Bronchial epithelial cell (primary cell): ENCODE results near the gene FBF1. TPM values are rescaled to one million over a fixed set of nuclear protein-coding genes. Genes with fewer than 3 reads are reported as not detected.

Source experiments
- DNase-seq: peaks from one replicate; pipeline ENCODE4 v3.0.0-alpha.2; 2010; ENCODE audit warnings: low read depth
- FAIRE-seq: peaks from 2 replicates; lab custom pipeline; 2011; peaks lifted over from hg19 to GRCh38; lab: Jason Lieb, UNC
- H3K27me3 ChIP-seq: 2 replicates; pipeline ENCODE4 v1.5.1; 2011; ENCODE audit warnings: low read length; ENCODE audit not compliant: control insufficient read depth, insufficient read depth
- H3K36me3 ChIP-seq: 2 replicates; pipeline ENCODE4 v1.5.1; 2011; ENCODE audit warnings: low read length; ENCODE audit not compliant: control insufficient read depth, insufficient read depth
- H3K4me3 ChIP-seq: 2 replicates; pipeline ENCODE4 v1.5.1; 2011; ENCODE audit warnings: mild to moderate bottlenecking, low read depth, low read length, control low read depth
- total RNA-seq: library from RNA; depleted of rRNA; stranded (reverse); fragments of >200 nt; gene quantifications from 2 replicates; pipeline ENCODE4 v1.2.1, GENCODE V29; 2014
- TF ChIP-seq, protein P1 (sequence below): IDR thresholded peaks from 2 replicates; pipeline ENCODE4 v1.5.1; 2011; ENCODE audit warnings: mild to moderate bottlenecking, moderate library complexity, low read length, control low read depth, inconsistent platforms; ENCODE audit not compliant: insufficient read depth, severe bottlenecking

Gene FBF1
- total RNA-seq, 1 donor from 2014 or later = 10.5 TPM

GRCh38 chr17:75900691-75901533, 39.9 kb downstream of the FBF1 start:
- FAIRE-seq (no peak), DNase-seq (no peak)
- H3K36me3 ChIP-seq = peaks cover 19% of the 10 kb centered on the region
- H3K4me3 ChIP-seq = no peak overlapping the region
- H3K27me3 ChIP-seq = no peaks in the 10 kb centered on the region
- TF ChIP-seq, protein P1, sequence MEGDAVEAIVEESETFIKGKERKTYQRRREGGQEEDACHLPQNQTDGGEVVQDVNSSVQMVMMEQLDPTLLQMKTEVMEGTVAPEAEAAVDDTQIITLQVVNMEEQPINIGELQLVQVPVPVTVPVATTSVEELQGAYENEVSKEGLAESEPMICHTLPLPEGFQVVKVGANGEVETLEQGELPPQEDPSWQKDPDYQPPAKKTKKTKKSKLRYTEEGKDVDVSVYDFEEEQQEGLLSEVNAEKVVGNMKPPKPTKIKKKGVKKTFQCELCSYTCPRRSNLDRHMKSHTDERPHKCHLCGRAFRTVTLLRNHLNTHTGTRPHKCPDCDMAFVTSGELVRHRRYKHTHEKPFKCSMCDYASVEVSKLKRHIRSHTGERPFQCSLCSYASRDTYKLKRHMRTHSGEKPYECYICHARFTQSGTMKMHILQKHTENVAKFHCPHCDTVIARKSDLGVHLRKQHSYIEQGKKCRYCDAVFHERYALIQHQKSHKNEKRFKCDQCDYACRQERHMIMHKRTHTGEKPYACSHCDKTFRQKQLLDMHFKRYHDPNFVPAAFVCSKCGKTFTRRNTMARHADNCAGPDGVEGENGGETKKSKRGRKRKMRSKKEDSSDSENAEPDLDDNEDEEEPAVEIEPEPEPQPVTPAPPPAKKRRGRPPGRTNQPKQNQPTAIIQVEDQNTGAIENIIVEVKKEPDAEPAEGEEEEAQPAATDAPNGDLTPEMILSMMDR = no peak

- Histone ChIP-seq H3K4me3 (no peak overlapping the region), H3K27me3 (no peaks in the 10 kb centered on the region), H3K36me3 (peaks cover 19% of the 10 kb centered on the region)
- no peak for DNase-seq
- FAIRE-seq = no peak
- TF ChIP-seq, protein P1 = no peak
These were observed 40.9 kb downstream of the FBF1 start for GRCh38 chr17:75899767-75900468.

- TF ChIP-seq, protein P1 = no peak
- Histone ChIP-seq H3K27me3 (no peaks in the 10 kb centered on the region), H3K36me3 (peaks cover 19% of the 10 kb centered on the region), H3K4me3 (no peak overlapping the region)
- FAIRE-seq (no peak), DNase-seq (no peak)
These were observed 41.5 kb downstream of the FBF1 start for GRCh38 chr17:75899353-75899752.

- FAIRE-seq = no peak
- Histone ChIP-seq H3K4me3 (no peak overlapping the region), H3K36me3 (peaks cover 19% of the 10 kb centered on the region), H3K27me3 (no peaks in the 10 kb centered on the region)
- no peak for DNase-seq
- TF ChIP-seq, protein P1 = no peak
These were observed 42.1 kb downstream of the FBF1 start for GRCh38 chr17:75898791-75899190.

DNA sequence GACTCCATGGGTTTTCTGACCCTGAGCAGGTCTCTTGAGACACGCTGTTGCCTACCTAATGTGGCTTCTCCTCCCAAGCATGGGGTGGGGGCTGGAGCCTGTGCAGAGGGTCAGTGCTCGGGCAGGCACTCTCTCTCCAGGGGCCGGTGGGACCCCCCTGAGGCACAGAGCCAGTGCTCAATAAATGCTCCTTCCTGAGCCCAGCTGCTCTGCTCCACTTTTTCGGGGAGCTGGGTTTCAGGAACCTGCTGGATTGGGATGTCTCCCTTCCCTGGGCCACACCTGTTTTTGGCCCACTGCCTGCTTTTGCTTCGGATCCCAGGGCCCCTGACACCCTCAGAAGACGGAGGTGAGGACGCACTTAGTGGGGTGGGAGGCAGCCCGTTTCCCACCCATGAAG, 42.8 kb downstream of the FBF1 start:
- TF ChIP-seq, protein P1 = no peak
- H3K4me3 ChIP-seq = no peak overlapping the region
- FAIRE-seq (no peak), DNase-seq (no peak)
- peaks cover 21% of the 10 kb centered on the region for H3K36me3 ChIP-seq
- H3K27me3 ChIP-seq = no peaks in the 10 kb centered on the region
